ENCODE results near the gene LAT. TPM values are rescaled to one million over a fixed set of nuclear protein-coding genes. Genes with fewer than 3 reads are reported as not detected.

The LAT gene
- total and polyA plus RNA-seq, 2 of the 4 experiments (the other 2 are of a cell fraction): 0.18 to 7.4 TPM

DNA sequence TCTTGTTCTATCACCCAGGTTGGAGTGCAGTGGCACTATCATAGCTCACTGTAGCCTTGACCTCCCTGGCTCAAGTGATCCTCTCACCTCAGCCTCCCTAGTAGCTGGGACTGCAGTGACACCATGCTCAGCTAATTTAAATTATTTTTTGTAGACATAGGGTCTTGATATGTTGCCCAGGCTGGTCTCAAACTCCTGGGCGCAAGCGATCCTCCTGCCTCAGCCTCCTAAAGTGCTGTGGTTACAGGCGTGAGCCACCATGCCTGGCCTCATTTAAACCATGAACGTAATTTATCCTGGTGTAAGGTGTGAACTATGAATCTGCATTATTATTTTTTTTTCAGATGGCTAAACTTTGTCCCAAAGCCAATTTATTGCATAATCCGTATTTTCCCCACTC is 37.3 kb downstream of the LAT start:
- dilution Hi-C loops (cut with HindIII; ENCODE audit: low sequenced_read_pairs, unreplicated experiment) (no loop called here), in situ Hi-C loops (cut with MboI; ENCODE audit: low sequenced_read_pairs) (no loop called here), intact Hi-C loops (cut with micrococcal nuclease) (loop anchor here (10.0 kb wide), 1 partner anchor 63 kb away; no protein-coding TSS in a partner anchor)
- WGBS, 2 experiments (ENCODE audit: extremely low coverage in 2 of 2, insufficient read length in 1 of 2): no CpG with 5 or more reads among the region's 5 CpGs
- ATAC-seq (ENCODE audit: low read depth) (no peak), DNase-seq (no peak)
- H3K56ac ChIP-seq (ENCODE audit: extremely low read depth, insufficient read depth, low read length): no peak overlapping the region
- CTCF ChIA-PET: no interaction called here
- H2BK20ac ChIP-seq (ENCODE audit: low read depth, low read length): no peak overlapping the region
- H3K9me1 ChIP-seq (ENCODE audit: insufficient read depth, low read length): no peaks in the 10 kb centered on the region
- BruUV-seq (replicated peaks): no TSS peak
- H2BK5ac ChIP-seq (ENCODE audit: low read depth, low read length, poor library complexity, severe bottlenecking): no peak overlapping the region
- no peak overlapping the region for H2AK9ac ChIP-seq (replicated peaks; ENCODE audit: low read depth, low read length, poor library complexity)
- H3K4ac ChIP-seq (ENCODE audit: low read depth, low read length): no peak overlapping the region
- POLR2A ChIA-PET (ENCODE audit: unreplicated experiment): interaction anchor here (0.6 kb wide), 2 partner anchors 19 to 51 kb away, joined by 3 to 7 read pairs; no protein-coding TSS in a partner anchor
- no peak overlapping the region for H3K4me3 ChIP-seq (ENCODE audit: insufficient read depth, low read depth, low read length)
- H2BK120ac ChIP-seq (ENCODE audit: low read depth, low read length): no peak overlapping the region
- no peaks in the 10 kb centered on the region for H4K20me1 ChIP-seq (ENCODE audit: insufficient read depth, low read length)
- no peak overlapping the region for H3K27ac ChIP-seq (ENCODE audit: insufficient read depth, low read length)
- H2BK15ac ChIP-seq (ENCODE audit: low read depth, low read length): no peak overlapping the region
- TF ChIP-seq SMC3 (IDR thresholded peaks at IDR 0.05; ENCODE audit: low read depth, low read length) (no peak), CEBPB (IDR thresholded peaks at IDR 0.05; ENCODE audit: low read depth, low read length) (peak; percentile 45; the same call in 1 of the 2 replicates)
- no peaks in the 10 kb centered on the region for H3K36me3 ChIP-seq (ENCODE audit: control insufficient read depth, insufficient read depth, low read length)
- no peak overlapping the region for H3K23ac ChIP-seq (ENCODE audit: low read depth, low read length)
- no peak overlapping the region for H4K8ac ChIP-seq (ENCODE audit: low read depth in 2 of 2, low read length in 2 of 2)
- no peaks in the 10 kb centered on the region for H3K9me3 ChIP-seq (ENCODE audit: control insufficient read depth, insufficient read depth, low read length)
- no peak overlapping the region for H4K91ac ChIP-seq (ENCODE audit: insufficient read depth, low read depth, low read length)
- H2AFZ ChIP-seq (replicated peaks; ENCODE audit: low read length, poor library complexity): no peak overlapping the region
- H4K5ac ChIP-seq (ENCODE audit: low read depth, low read length): no peak overlapping the region
- no peak overlapping the region for H3K4me2 ChIP-seq (ENCODE audit: low read depth, low read length)
- H2AK5ac ChIP-seq (ENCODE audit: low read depth, low read length): no peak overlapping the region
- no peak overlapping the region for H3K9ac ChIP-seq (ENCODE audit: low read depth, low read length)
- H3K4me1 ChIP-seq (ENCODE audit: control insufficient read depth, insufficient read depth, low read length): no peaks in the 10 kb centered on the region
- no peaks in the 10 kb centered on the region for H3K79me1 ChIP-seq (ENCODE audit: low read depth in 1 of 2, low read length in 2 of 2)
- no peak overlapping the region for H3K14ac ChIP-seq (replicated peaks; ENCODE audit: low read depth, low read length)
- H3K18ac ChIP-seq (ENCODE audit: low read depth, low read length): no peak overlapping the region
- H3K27me3 ChIP-seq (ENCODE audit: control insufficient read depth, insufficient read depth, low read length): no peaks in the 10 kb centered on the region; the same call in 1 of the 2 replicates
